ENCODE results near the gene THOC6. TPM values are rescaled to one million over a fixed set of nuclear protein-coding genes. Genes with fewer than 3 reads are reported as not detected.

The THOC6 gene
- total RNA-seq, 1 donor from 2014 or later: 62.4 TPM

DNA sequence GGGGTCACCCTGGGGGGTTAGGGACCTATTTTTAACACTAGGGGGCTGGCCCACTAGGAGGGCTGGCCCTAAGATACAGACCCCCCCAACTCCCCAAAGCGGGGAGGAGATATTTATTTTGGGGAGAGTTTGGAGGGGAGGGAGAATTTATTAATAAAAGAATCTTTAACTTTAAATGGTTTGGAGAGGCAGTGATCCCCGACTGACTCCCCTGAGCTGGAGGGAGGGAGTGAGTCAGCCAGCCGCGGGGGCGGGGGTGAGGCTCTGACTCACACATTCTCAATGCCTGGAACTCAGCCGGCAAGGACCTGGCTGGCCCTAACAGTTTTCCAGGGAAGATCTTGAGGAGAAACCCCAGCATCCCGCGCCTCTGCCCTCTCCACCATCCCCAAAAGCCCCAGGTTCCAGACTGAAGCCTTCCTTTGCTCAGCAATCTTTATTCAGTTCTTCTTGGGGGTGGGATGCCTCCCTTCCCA is 1.6 kb upstream of the THOC6 start:
- Mint-ChIP-seq H3K27ac (peak overlapping the region; percentile 99), H3K9me3 (no peaks in the 10 kb centered on the region), H3K36me3 (peaks cover 11% of the 10 kb centered on the region), H3K4me1 (peaks cover 41% of the 10 kb centered on the region), H3K4me3 (peak overlapping the region; percentile 84), H3K27me3 (ENCODE audit: low read depth) (peaks cover 13% of the 10 kb centered on the region)
- TF ChIP-seq, protein P1, sequence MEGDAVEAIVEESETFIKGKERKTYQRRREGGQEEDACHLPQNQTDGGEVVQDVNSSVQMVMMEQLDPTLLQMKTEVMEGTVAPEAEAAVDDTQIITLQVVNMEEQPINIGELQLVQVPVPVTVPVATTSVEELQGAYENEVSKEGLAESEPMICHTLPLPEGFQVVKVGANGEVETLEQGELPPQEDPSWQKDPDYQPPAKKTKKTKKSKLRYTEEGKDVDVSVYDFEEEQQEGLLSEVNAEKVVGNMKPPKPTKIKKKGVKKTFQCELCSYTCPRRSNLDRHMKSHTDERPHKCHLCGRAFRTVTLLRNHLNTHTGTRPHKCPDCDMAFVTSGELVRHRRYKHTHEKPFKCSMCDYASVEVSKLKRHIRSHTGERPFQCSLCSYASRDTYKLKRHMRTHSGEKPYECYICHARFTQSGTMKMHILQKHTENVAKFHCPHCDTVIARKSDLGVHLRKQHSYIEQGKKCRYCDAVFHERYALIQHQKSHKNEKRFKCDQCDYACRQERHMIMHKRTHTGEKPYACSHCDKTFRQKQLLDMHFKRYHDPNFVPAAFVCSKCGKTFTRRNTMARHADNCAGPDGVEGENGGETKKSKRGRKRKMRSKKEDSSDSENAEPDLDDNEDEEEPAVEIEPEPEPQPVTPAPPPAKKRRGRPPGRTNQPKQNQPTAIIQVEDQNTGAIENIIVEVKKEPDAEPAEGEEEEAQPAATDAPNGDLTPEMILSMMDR (IDR thresholded peaks at IDR 0.05; ENCODE audit: unreplicated experiment): no peak
- peak; percentile 73 to 87 for DNase-seq (ENCODE audit: low spot score in 2 of 2, unreplicated experiment in 2 of 2)

- peaks cover 41% of the 10 kb centered on the region for H3K4me1 Mint-ChIP-seq
- H3K27me3 Mint-ChIP-seq (ENCODE audit: low read depth): peaks cover 12% of the 10 kb centered on the region
- H3K9me3 Mint-ChIP-seq: no peaks in the 10 kb centered on the region
- TF ChIP-seq, protein P1 (IDR thresholded peaks at IDR 0.05; ENCODE audit: unreplicated experiment): no peak
- peak overlapping the region; percentile 84 for H3K4me3 Mint-ChIP-seq
- H3K27ac Mint-ChIP-seq: peak overlapping the region; percentile 99
- peaks cover 11% of the 10 kb centered on the region for H3K36me3 Mint-ChIP-seq
- no peak for DNase-seq (ENCODE audit: low spot score in 2 of 2, unreplicated experiment in 2 of 2)
These were observed 986 bp upstream of the THOC6 start for GRCh38 chr16:3022684-3023414.

DNA sequence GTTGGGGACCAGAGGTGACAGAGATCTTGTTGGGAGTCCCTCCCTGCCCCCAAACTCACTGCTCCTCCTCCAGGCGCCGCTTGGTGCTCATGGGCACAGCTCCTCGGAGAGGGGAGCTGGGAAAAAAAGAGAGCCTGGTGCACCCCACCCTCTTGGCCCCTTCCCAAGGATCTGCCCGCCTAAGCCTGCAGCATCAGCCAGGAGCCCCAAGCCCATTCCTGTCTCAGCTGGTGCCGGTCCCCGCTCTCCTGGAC is 493 bp upstream of the THOC6 start:
- TF ChIP-seq, protein P1 (IDR thresholded peaks at IDR 0.05; ENCODE audit: unreplicated experiment): no peak
- Mint-ChIP-seq H3K4me3 (peak overlapping the region; percentile 84), H3K27ac (peak overlapping the region; percentile 99), H3K9me3 (no peaks in the 10 kb centered on the region), H3K36me3 (peaks cover 11% of the 10 kb centered on the region), H3K27me3 (ENCODE audit: low read depth) (peaks cover 8% of the 10 kb centered on the region), H3K4me1 (peaks cover 39% of the 10 kb centered on the region)
- no peak for DNase-seq (ENCODE audit: low spot score in 2 of 2, unreplicated experiment in 2 of 2)

GRCh38 chr16:3025032-3026002 is 1.5 kb downstream of the THOC6 start:
- Mint-ChIP-seq H3K27ac (no peak overlapping the region), H3K36me3 (peaks cover 11% of the 10 kb centered on the region), H3K9me3 (no peaks in the 10 kb centered on the region), H3K4me1 (peaks cover 30% of the 10 kb centered on the region), H3K27me3 (ENCODE audit: low read depth) (peaks cover 4% of the 10 kb centered on the region), H3K4me3 (peak overlapping the region; percentile 84)
- TF ChIP-seq, protein P1 (IDR thresholded peaks at IDR 0.05; ENCODE audit: unreplicated experiment): no peak
- no peak for DNase-seq (ENCODE audit: low spot score in 2 of 2, unreplicated experiment in 2 of 2)

DNA sequence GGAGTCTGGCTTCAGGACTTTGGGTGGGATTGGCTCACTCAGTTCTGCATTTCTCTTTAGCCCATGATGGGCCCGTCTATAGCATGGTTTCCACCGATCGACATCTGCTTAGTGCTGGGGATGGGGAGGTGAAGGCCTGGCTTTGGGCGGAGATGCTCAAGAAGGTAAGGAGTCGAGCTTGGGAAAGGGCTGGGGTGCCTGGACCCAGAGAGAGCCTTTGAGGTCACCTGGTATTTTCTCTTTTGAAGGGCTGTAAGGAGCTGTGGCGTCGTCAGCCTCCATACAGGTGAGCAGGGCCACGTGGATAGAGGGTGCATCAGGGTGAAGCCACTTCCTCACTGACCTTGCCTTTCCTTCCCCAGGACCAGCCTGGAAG is 2.2 kb downstream of the THOC6 start:
- peaks cover 11% of the 10 kb centered on the region for H3K36me3 Mint-ChIP-seq
- peaks cover 4% of the 10 kb centered on the region for H3K27me3 Mint-ChIP-seq (ENCODE audit: low read depth)
- no peak for DNase-seq (ENCODE audit: low spot score in 2 of 2, unreplicated experiment in 2 of 2)
- H3K4me1 Mint-ChIP-seq: peaks cover 30% of the 10 kb centered on the region
- TF ChIP-seq, protein P1 (IDR thresholded peaks at IDR 0.05; ENCODE audit: unreplicated experiment): no peak
- H3K27ac Mint-ChIP-seq: no peak overlapping the region
- no peaks in the 10 kb centered on the region for H3K9me3 Mint-ChIP-seq
- no peak overlapping the region for H3K4me3 Mint-ChIP-seq

Data from mesothelial cell of epicardium (in vitro differentiated cells).